ENCODE measurements around the gene GPR132. TPM values are rescaled to one million over a fixed set of nuclear protein-coding genes. Genes with fewer than 3 reads are reported as not detected.
"Not testable (repeated sequence)": the region's sequence is repeated elsewhere in the genome, so short reads cannot be mapped to it uniquely, and the experiment has no call there.

GPR132 gene
- total RNA-seq, 1 experiment from 2014 or later: not detected

DNA sequence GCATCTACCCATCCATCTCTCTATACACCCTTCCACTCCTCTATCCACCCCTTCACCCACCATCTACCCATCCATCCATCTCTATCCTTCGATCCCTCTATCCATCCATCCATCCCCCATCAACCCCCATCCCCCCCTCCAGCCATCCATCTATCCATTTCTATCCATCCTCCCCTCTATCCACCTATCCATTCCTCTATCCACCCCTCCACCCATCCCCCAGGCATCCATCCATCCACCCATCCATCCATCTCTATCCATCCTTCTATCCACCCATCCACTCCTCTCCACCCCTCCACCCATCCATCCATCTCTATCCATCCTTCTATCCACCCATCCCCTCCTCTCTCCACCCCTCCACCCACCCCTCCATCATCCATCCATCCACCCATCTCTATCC, 17.5 kb upstream of the GPR132 start:
- Histone ChIP-seq H3K27ac (ENCODE audit: low read length) (no peak overlapping the region), H3K36me3 (ENCODE audit: insufficient read depth, low read length) (no peaks in the 10 kb centered on the region), H2AFZ (ENCODE audit: low read length) (no peak overlapping the region), H3K9ac (ENCODE audit: low read length) (no peak overlapping the region), H3K27me3 (ENCODE audit: low read length) (no peaks in the 10 kb centered on the region), H3K4me2 (ENCODE audit: low read depth, low read length, poor library complexity, severe bottlenecking) (no peak overlapping the region), H3K9me3 (ENCODE audit: low read length) (no peaks in the 10 kb centered on the region), H3K4me1 (ENCODE audit: low read length) (no peaks in the 10 kb centered on the region), H4K20me1 (ENCODE audit: insufficient read depth, low read depth, low read length) (0 out of 2 replicates have a peak, but pooled peaks cover 5% of the 10 kb centered on the region), H3K9me2 (replicated peaks; ENCODE audit: insufficient read depth, low read length) (no peaks in the 10 kb centered on the region), H3K4me3 (ENCODE audit: low read length) (no peak overlapping the region), H3K79me2 (ENCODE audit: low read length) (no peaks in the 10 kb centered on the region)
- no peak for DNase-seq

DNA sequence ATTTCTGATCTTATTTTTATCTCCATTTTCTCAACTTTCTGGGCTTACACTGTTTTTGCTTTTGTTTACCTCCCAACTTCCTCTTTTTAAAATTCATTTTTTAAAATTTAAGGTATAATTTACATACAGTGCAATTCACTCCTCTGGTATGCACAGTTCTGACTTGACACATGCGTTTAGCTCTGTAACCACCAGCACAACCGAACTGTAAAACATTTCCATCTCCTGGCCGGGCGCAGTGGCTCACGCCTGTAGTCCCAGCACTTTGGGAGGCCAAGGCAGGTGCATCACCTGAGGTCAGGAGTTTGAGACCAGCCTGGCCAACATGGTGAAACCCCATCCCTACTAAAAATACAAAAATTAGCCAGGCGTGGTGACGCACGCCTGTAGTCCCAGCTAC, 16.2 kb upstream of the GPR132 start:
- not testable (repeated sequence) for H4K20me1 ChIP-seq (ENCODE audit: insufficient read depth, low read depth, low read length); H3K9ac ChIP-seq (ENCODE audit: low read length); H3K4me3 ChIP-seq (ENCODE audit: low read length); H3K27ac ChIP-seq (ENCODE audit: low read length); H3K9me3 ChIP-seq (ENCODE audit: low read length); H3K79me2 ChIP-seq (ENCODE audit: low read length); H3K27me3 ChIP-seq (ENCODE audit: low read length); H3K9me2 ChIP-seq (replicated peaks; ENCODE audit: insufficient read depth, low read length); H3K4me2 ChIP-seq (ENCODE audit: low read depth, low read length, poor library complexity, severe bottlenecking); H3K36me3 ChIP-seq (ENCODE audit: insufficient read depth, low read length); H3K4me1 ChIP-seq (ENCODE audit: low read length); DNase-seq; H2AFZ ChIP-seq (ENCODE audit: low read length)

DNA sequence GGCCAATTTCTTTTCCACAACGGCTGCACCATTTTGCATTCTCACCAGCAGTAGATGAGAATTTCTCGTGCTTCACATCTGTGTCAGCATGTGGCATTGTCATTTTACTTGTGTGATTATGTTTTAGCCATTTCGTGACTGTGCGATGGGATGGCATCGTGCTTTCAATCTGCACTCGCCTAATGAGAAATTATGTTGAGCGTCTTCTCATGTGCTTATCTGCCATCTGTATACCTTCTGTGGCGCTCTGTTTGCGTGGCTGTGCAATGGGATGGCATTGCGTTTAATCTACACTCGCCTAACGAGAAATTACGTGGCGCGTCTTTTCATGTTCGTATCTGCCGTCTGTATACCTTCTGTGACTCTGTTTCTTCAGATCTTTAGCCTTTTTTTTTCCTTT, 14.9 kb upstream of the GPR132 start:
- H3K36me3 ChIP-seq (ENCODE audit: insufficient read depth, low read length): no peaks in the 10 kb centered on the region
- H3K9ac ChIP-seq (ENCODE audit: low read length): no peak overlapping the region
- no peak overlapping the region for H3K27ac ChIP-seq (ENCODE audit: low read length)
- no peak for DNase-seq
- H3K27me3 ChIP-seq (ENCODE audit: low read length): no peaks in the 10 kb centered on the region
- H3K4me2 ChIP-seq (ENCODE audit: low read depth, low read length, poor library complexity, severe bottlenecking): no peak overlapping the region
- no peaks in the 10 kb centered on the region for H3K4me1 ChIP-seq (ENCODE audit: low read length)
- no peak overlapping the region for H2AFZ ChIP-seq (ENCODE audit: low read length)
- H4K20me1 ChIP-seq (ENCODE audit: insufficient read depth, low read depth, low read length): no peaks in the 10 kb centered on the region
- no peaks in the 10 kb centered on the region for H3K9me2 ChIP-seq (replicated peaks; ENCODE audit: insufficient read depth, low read length)
- no peaks in the 10 kb centered on the region for H3K9me3 ChIP-seq (ENCODE audit: low read length)
- no peaks in the 10 kb centered on the region for H3K79me2 ChIP-seq (ENCODE audit: low read length)
- H3K4me3 ChIP-seq (ENCODE audit: low read length): no peak overlapping the region

DNA sequence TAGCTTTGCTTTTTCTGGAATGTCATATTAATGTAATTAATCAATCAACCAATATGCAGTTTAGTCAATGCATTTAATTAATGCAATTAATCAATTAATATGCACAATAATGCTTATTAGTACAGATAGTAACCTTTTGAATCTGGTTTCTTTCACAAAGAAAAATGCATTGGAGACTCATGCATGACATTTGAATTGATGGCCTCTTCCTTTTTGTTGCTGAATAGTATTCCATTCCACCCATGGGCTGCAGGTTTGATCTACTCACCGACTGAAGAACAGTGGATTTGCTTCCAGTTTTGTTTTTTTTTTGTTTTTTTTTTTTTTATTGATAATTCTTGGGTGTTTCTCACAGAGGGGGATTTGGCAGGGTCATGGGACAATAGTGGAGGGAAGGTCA, 13.1 kb upstream of the GPR132 start:
- no peaks in the 10 kb centered on the region; the same call in 1 of the 2 replicates for H4K20me1 ChIP-seq (ENCODE audit: insufficient read depth, low read depth, low read length)
- H3K9ac ChIP-seq (ENCODE audit: low read length): no peak overlapping the region
- no peaks in the 10 kb centered on the region for H3K27me3 ChIP-seq (ENCODE audit: low read length)
- H3K4me3 ChIP-seq (ENCODE audit: low read length): no peak overlapping the region
- H3K79me2 ChIP-seq (ENCODE audit: low read length): no peaks in the 10 kb centered on the region
- no peak for DNase-seq
- H3K4me1 ChIP-seq (ENCODE audit: low read length): no peaks in the 10 kb centered on the region
- no peak overlapping the region for H3K27ac ChIP-seq (ENCODE audit: low read length)
- no peaks in the 10 kb centered on the region for H3K9me3 ChIP-seq (ENCODE audit: low read length)
- H2AFZ ChIP-seq (ENCODE audit: low read length): no peak overlapping the region
- H3K9me2 ChIP-seq (replicated peaks; ENCODE audit: insufficient read depth, low read length): no peaks in the 10 kb centered on the region
- no peak overlapping the region for H3K4me2 ChIP-seq (ENCODE audit: low read depth, low read length, poor library complexity, severe bottlenecking)
- H3K36me3 ChIP-seq (ENCODE audit: insufficient read depth, low read length): no peaks in the 10 kb centered on the region

DNA sequence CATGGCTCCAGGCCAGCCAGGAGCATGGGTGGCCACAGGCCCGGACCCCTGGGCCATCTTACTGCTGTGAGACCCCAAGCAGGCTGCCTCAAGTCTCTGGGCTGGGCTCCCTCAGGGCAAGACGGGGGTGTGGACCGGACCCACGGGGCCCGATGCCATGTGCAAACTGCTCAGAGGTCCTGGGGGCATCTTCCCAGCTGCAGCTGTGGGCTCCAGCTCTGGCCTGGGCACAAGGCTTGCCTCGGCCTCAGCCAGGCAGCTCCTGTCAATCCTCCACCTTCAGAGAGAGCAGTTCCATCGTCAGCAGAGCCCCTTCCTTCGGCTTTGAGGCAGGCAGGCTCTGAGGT, 12.4 kb upstream of the GPR132 start:
- H3K27ac ChIP-seq (ENCODE audit: low read length): no peak overlapping the region
- H3K4me3 ChIP-seq (ENCODE audit: low read length): no peak overlapping the region
- no peak overlapping the region for H3K4me2 ChIP-seq (ENCODE audit: low read depth, low read length, poor library complexity, severe bottlenecking)
- H3K27me3 ChIP-seq (ENCODE audit: low read length): no peaks in the 10 kb centered on the region
- no peak overlapping the region for H3K9ac ChIP-seq (ENCODE audit: low read length)
- no peak overlapping the region for H2AFZ ChIP-seq (ENCODE audit: low read length)
- H3K4me1 ChIP-seq (ENCODE audit: low read length): no peaks in the 10 kb centered on the region
- no peak for DNase-seq
- H4K20me1 ChIP-seq (ENCODE audit: insufficient read depth, low read depth, low read length): no peaks in the 10 kb centered on the region; the same call in 1 of the 2 replicates
- no peaks in the 10 kb centered on the region for H3K9me3 ChIP-seq (ENCODE audit: low read length)
- H3K9me2 ChIP-seq (replicated peaks; ENCODE audit: insufficient read depth, low read length): no peaks in the 10 kb centered on the region
- H3K36me3 ChIP-seq (ENCODE audit: insufficient read depth, low read length): no peaks in the 10 kb centered on the region
- H3K79me2 ChIP-seq (ENCODE audit: low read length): no peaks in the 10 kb centered on the region

DNA sequence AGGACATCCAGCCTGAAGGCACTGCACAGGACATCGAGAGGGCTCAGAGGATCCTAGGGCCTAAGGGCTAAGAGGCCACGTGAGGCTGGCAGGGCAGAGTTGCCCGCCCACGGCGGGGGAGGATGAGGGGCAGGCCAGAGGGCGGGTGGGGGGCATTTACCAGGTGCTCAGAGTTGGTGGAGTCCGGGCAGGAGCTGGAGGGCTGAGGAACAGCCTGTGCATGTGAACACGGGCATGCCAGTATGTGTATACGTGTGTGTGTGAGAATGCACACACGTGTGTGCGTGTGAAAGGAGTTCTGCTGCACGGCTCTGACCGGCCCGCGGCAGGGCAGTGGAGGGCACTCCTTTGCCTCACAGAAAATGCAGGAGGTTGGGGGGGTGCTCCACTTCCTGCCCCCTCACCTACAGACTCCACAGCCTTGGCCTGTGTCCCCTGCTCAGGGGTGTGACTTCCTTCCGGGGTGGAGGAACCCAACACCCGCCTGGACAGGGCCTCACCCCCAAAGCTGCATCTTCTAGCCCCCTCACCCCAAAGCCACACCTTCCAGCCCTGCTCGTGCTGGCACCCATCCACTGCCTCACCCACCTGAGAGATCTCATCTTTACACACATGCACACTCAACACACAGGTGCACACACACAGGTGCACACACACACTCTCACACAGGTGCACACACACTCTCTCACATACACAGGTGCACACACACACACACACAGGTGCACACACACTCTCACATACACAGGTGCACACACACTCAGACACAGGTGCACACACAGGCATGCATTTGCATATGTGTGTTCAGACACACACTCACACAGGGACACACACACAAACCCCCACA, 11.8 kb upstream of the GPR132 start:
- Histone ChIP-seq H3K9ac (ENCODE audit: low read length) (no peak overlapping the region), H3K4me2 (ENCODE audit: low read depth, low read length, poor library complexity, severe bottlenecking) (no peak overlapping the region), H2AFZ (ENCODE audit: low read length) (no peak overlapping the region), H3K9me2 (replicated peaks; ENCODE audit: insufficient read depth, low read length) (no peaks in the 10 kb centered on the region), H3K27ac (ENCODE audit: low read length) (no peak overlapping the region), H3K27me3 (ENCODE audit: low read length) (no peaks in the 10 kb centered on the region), H3K36me3 (ENCODE audit: insufficient read depth, low read length) (no peaks in the 10 kb centered on the region), H3K9me3 (ENCODE audit: low read length) (no peaks in the 10 kb centered on the region), H3K4me3 (ENCODE audit: low read length) (no peak overlapping the region), H4K20me1 (ENCODE audit: insufficient read depth, low read depth, low read length) (no peaks in the 10 kb centered on the region; the same call in 1 of the 2 replicates), H3K4me1 (ENCODE audit: low read length) (no peaks in the 10 kb centered on the region), H3K79me2 (ENCODE audit: low read length) (no peaks in the 10 kb centered on the region)
- no peak for DNase-seq

DNA sequence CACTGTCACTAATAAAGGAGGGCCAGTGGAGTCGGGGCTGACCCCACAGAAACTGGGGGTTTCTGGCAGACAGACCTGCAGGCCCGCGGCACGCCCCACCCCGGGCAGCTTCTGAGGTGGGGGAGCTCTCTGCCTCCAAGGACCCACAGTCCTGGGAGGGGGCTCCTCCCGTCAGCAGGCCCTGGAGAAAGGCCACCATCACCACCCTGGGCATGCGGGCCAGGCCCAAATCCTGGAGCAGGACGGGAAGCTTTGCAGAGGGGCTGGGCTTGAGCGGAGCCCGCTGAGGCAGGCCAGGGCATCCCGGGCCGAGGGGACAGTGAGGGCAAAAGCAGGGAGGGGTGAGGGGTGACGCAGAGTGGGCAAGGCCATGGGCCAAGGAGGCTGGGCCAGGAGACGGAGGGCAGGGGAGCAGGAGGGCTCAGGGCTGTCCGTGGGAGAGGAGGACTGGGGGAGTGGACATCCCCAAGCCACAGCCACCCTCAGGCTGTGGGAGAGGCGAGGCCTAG, 11.1 kb upstream of the GPR132 start:
- no peak overlapping the region for H3K9ac ChIP-seq (ENCODE audit: low read length)
- no peaks in the 10 kb centered on the region for H3K9me3 ChIP-seq (ENCODE audit: low read length)
- no peak overlapping the region for H3K27ac ChIP-seq (ENCODE audit: low read length)
- H2AFZ ChIP-seq (ENCODE audit: low read length): no peak overlapping the region
- no peaks in the 10 kb centered on the region for H3K4me1 ChIP-seq (ENCODE audit: low read length)
- H4K20me1 ChIP-seq (ENCODE audit: insufficient read depth, low read depth, low read length): no peaks in the 10 kb centered on the region; the same call in 1 of the 2 replicates
- no peaks in the 10 kb centered on the region for H3K79me2 ChIP-seq (ENCODE audit: low read length)
- no peaks in the 10 kb centered on the region for H3K27me3 ChIP-seq (ENCODE audit: low read length)
- H3K9me2 ChIP-seq (replicated peaks; ENCODE audit: insufficient read depth, low read length): no peaks in the 10 kb centered on the region
- no peak for DNase-seq
- H3K4me2 ChIP-seq (ENCODE audit: low read depth, low read length, poor library complexity, severe bottlenecking): no peak overlapping the region
- no peaks in the 10 kb centered on the region for H3K36me3 ChIP-seq (ENCODE audit: insufficient read depth, low read length)
- H3K4me3 ChIP-seq (ENCODE audit: low read length): no peak overlapping the region

DNA sequence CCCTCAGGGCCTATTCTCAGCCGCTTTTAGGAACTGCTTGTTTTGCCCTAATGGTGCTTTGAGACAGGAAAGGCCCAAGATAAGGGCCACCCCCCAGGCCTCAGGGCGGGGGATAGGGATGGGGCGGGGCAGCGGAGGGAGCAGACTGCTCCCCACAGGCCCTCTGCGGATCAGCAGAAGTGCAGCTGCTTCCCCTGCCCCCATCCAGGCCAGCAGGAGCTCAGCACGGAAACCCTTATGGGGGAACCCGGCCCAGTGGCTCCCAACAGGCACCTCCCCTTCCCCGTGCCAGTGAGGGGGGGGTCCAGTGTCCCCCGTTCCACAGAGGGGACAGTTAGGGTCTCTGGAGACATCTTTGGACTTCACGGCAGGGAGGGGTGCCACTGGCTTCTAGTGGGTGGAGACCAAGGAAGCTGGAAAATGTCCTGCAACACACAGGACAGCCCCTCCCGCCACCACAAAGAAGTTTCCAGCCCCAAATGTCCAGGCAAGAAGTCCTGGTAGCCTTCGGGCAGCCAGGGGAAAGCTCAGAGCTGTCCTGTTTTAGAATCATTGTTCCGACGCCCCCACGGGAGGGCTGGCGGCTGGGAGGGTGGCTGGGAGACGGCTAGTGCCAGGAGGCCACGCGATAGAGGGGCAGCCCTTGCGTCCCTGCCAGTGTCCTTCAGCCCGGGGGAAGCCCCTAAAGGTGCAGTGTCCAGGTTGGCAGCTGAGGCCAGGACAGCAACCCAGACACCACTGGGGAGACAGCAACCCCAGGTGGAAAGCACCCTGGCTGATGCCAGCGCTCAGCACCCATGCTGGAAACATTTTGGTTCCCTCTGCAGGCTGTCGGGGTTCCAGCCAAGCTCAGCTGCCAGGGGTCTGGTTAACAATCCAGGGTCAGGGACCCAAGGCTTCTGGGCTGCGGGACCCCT, 10.4 kb upstream of the GPR132 start:
- DNase-seq: no peak
- H3K4me1 ChIP-seq (ENCODE audit: low read length): no peaks in the 10 kb centered on the region
- no peak overlapping the region for H3K9ac ChIP-seq (ENCODE audit: low read length)
- no peaks in the 10 kb centered on the region for H3K9me3 ChIP-seq (ENCODE audit: low read length)
- H3K27ac ChIP-seq (ENCODE audit: low read length): no peak overlapping the region
- no peak overlapping the region for H2AFZ ChIP-seq (ENCODE audit: low read length)
- H3K36me3 ChIP-seq (ENCODE audit: insufficient read depth, low read length): no peaks in the 10 kb centered on the region
- no peaks in the 10 kb centered on the region; the same call in 1 of the 2 replicates for H4K20me1 ChIP-seq (ENCODE audit: insufficient read depth, low read depth, low read length)
- no peaks in the 10 kb centered on the region for H3K79me2 ChIP-seq (ENCODE audit: low read length)
- H3K9me2 ChIP-seq (replicated peaks; ENCODE audit: insufficient read depth, low read length): no peaks in the 10 kb centered on the region
- H3K27me3 ChIP-seq (ENCODE audit: low read length): no peaks in the 10 kb centered on the region; the same call in 1 of the 2 replicates
- H3K4me3 ChIP-seq (ENCODE audit: low read length): no peak overlapping the region
- no peak overlapping the region for H3K4me2 ChIP-seq (ENCODE audit: low read depth, low read length, poor library complexity, severe bottlenecking)

Measured in Karpas-422 (cell line).